HS-27A (cell line): ENCODE results near the gene UGT2A2.

Experiments
- DNase-seq: peaks from one replicate; pipeline ENCODE4 v3.0.0-alpha.2; 2012; ENCODE audit warnings: low read depth, missing footprints

The UGT2A2 gene

DNA sequence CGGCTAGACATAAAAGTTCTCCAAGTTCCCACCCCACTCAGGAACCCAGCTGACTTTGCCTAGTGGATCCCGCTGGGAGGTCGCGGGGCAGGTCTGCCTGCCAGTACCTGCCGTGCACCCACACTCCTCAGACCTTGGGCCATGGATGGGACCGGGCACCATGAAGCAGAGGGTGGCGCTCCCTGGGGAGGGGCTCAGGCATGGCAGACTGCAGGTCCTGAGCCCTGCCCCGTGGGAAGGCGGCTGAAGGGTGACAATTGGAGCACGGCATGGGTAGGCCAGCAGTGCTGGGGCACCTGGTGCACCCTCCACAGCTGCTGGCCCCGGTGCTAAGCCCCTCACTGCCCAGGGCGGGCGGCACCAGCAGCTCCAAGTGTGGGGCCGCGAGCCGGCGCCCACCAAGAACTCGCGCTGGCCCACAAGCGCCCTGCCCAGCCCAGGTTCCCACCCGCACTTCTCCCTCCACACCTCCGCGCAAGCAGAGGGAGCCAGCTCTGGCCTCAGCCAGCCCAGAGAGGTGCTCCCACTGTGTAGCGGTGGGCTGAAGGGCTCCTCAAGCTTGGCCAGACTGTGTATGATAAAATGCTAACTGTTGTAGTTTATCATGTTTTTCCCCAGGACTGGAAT is 63.1 kb downstream of the UGT2A2 start:
- DNase-seq = no peak

DNA sequence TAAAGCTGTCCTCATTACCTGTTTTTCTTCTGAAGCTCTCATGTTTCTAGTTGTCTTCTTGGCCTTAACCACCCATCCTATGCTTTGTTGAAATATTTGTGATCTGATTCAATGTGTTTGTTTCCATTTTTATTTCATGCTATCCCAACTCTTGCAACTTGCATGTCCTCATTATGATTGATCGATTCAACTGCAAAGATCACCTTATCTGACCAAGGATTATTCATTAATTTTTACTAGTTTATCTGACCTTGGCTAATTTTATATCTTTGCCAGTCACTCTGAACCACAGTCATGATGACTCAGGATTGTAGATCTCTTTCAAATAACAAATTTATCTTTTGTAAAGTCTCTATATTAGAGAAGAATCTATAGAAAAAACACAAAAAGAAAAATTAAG is 70.7 kb downstream of the UGT2A2 start:
- DNase-seq = no peak

DNA sequence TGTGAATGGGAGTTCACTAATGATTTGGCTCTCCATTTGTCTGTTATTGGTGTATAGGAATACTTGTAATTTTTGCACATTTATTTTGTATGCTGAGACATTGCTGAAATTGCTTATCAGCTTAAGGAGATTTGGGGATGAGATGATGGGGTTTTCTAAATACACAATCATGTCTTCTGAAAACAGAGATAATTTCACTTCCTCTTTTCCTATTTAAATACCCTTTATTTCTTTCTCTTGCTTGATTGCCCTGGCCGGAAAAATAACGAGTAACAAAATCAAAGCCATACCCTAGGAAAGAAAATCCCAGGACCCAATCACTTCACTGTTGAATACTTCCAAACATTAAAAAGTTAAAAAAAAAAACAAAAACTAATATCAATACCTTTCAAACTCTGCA is 76.0 kb downstream of the UGT2A2 start:
- no peak for DNase-seq

DNA sequence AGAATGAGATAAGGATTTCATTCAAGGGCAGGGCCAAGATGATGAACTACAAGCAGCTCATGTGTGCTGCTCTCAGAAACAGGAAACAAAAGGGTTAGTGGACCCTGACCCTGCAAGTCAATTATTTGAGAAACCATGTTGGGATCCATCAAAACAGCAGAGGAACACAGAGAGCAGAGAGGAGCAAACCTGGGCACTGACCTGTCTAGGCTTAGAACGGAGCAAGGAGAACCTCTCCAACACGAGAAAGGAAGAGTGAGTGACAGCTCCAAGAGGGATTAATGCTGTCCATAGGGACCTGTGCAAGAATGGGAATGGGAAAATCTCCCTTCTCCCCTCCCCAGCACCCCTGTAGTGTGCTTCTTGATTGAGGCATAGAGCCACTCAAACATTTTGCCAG is 89.8 kb downstream of the UGT2A2 start:
- DNase-seq = no peak

DNA sequence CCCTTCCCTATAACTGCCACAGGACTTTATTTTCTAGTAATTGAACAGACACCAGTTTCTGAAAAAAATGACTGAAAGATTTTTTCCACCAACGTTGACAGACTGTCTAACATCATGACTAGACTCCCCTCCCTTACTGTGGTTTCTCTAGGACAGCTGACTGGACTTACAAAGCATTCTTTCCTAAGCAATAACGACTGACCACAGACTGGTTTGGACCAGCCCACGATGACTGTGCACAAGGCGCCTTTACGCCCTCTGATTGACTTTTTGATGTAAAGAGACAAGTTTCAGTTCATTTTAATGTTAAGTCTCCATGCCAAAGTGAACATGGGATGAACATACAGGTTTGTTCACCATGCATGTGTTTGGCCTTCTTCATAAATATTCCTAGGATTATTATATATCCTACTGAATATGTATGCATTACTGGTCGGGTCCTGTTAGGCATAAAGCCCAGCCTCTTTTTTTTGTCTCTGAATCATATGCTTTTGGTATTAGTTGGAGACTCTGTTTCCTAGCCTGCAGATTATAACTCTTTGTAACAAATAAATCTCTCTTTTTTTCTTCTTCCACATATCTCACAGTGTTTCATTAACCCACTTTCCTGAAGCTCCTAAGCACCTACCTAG is 93.2 kb downstream of the UGT2A2 start:
- DNase-seq = no peak
